GM23248 (cell line): Measurements from ENCODE around the gene LPCAT2. TPM values are rescaled to one million over a fixed set of nuclear protein-coding genes. Genes with fewer than 3 reads are reported as not detected.

Experiments
- DNase-seq: peaks from one replicate; pipeline ENCODE4 v3.0.0-alpha.2; 2015
- H2AFZ ChIP-seq: fragments of 200-600 bp; sonication (generic); 2 replicates; pipeline ENCODE4 v1.6.1; 2016; ENCODE audit warnings: antibody characterized with exemption
- H3F3A ChIP-seq: fragments of 200-600 bp; sonication (generic); 2 replicates; pipeline ENCODE4 v1.6.1; 2016; ENCODE audit warnings: mild to moderate bottlenecking, antibody characterized with exemption, mixed run types; ENCODE audit not compliant: insufficient read depth
- H3K27ac ChIP-seq: fragments of 200-600 bp; sonication (generic); 2 replicates; pipeline ENCODE4 v1.5.1; 2016; ENCODE audit warnings: mild to moderate bottlenecking
- H3K27me3 ChIP-seq: fragments of 200-600 bp; sonication (generic); replicated peaks from 2 replicates; pipeline ENCODE4 v1.6.1; 2016; ENCODE audit warnings: mild to moderate bottlenecking; ENCODE audit not compliant: insufficient read depth
- H3K36me3 ChIP-seq: fragments of 200-600 bp; sonication (generic); 2 replicates; pipeline ENCODE4 v1.6.1; 2016; ENCODE audit warnings: low read depth, mild to moderate bottlenecking
- H3K4me1 ChIP-seq: fragments of 200-600 bp; sonication (generic); 2 replicates; pipeline ENCODE4 v1.6.1; 2016; ENCODE audit warnings: mild to moderate bottlenecking; ENCODE audit not compliant: insufficient read depth
- H3K4me2 ChIP-seq: fragments of 200-600 bp; sonication (generic); one replicate; pipeline ENCODE4 v1.6.1; 2016; ENCODE audit warnings: mild to moderate bottlenecking; ENCODE audit not compliant: unreplicated experiment
- H3K4me3 ChIP-seq: fragments of 200-600 bp; sonication (generic); 2 replicates; pipeline ENCODE4 v1.5.1; 2016; ENCODE audit warnings: mild to moderate bottlenecking
- H3K79me2 ChIP-seq: fragments of 200-600 bp; sonication (generic); 2 replicates; pipeline ENCODE4 v1.6.1; 2016; ENCODE audit warnings: mild to moderate bottlenecking; ENCODE audit not compliant: insufficient read depth
- H3K9ac ChIP-seq: fragments of 200-600 bp; sonication (generic); 2 replicates; pipeline ENCODE4 v1.6.1; 2016; ENCODE audit warnings: mild to moderate bottlenecking
- H3K9me2 ChIP-seq: fragments of 200-600 bp; sonication (generic); 2 replicates; pipeline ENCODE4 v1.6.1; 2016; ENCODE audit warnings: mixed run types, mild to moderate bottlenecking, moderate library complexity; ENCODE audit not compliant: insufficient read depth
- H3K9me3 ChIP-seq: fragments of 200-600 bp; sonication (generic); one replicate; pipeline ENCODE4 v1.6.1; 2017; ENCODE audit warnings: low read depth
- H4K20me1 ChIP-seq: fragments of 200-600 bp; sonication (generic); 2 replicates; pipeline ENCODE4 v1.6.0; 2016; ENCODE audit not compliant: insufficient read depth
- EZH2 ChIP-seq: fragments of 200-600 bp; sonication (generic); IDR thresholded peaks from 2 replicates; pipeline ENCODE4 v1.6.1; 2018; ENCODE audit warnings: antibody characterized with exemption, mild to moderate bottlenecking; ENCODE audit not compliant: insufficient read depth, poor library complexity, severe bottlenecking
- EZH2phosphoT487 ChIP-seq: fragments of 200-600 bp; sonication (generic); IDR thresholded peaks from 2 replicates; pipeline ENCODE4 v1.6.1; 2018; ENCODE audit warnings: antibody characterized with exemption, moderate library complexity, mild to moderate bottlenecking, low read depth; ENCODE audit not compliant: insufficient read depth
- WGBS, 2 experiments: methylation state at CpG; one replicate each; pipeline ENCODE4 v1.1.6; 2015 to 2017; ENCODE audit warnings: low lambda C conversion rate in 2 of 2, low coverage in 1 of 2; ENCODE audit errors: missing lambda C conversion rate in 2 of 2; 5-methylcytosine and 5-hydroxymethylcytosine counted together
- in situ Hi-C: fragments of 300-500 bp; cut with MboI; formaldehyde crosslinking; loops from 2 replicates; pipeline ENCODE4 v1.15.0; 2020
- polyA plus RNA-seq: library from polyadenylated mRNA; unstranded; fragments of >200 nt; fragmentation: Nextera tagmentation; extraction: Ambion mirVana; gene quantifications from 2 replicates; pipeline ENCODE4 v1.2.1, GENCODE V29; 2016
- total RNA-seq: library from RNA; depleted of rRNA; stranded (reverse); fragments of >200 nt; shearing (Covaris generic); gene quantifications from 2 replicates; pipeline ENCODE4 v1.2.3, GENCODE V29; 2014; rRNA removed

The LPCAT2 gene
- total and polyA plus RNA-seq, 2 experiments from 2014 or later: 11.4 to 12.4 TPM

GRCh38 chr16:55628306-55628968 is 119.6 kb downstream of the LPCAT2 start:
- Histone ChIP-seq H3K4me2 (no peak overlapping the region), H3K36me3 (no peaks in the 10 kb centered on the region), H4K20me1 (no peaks in the 10 kb centered on the region), H3K79me2 (no peaks in the 10 kb centered on the region), H3K9me2 (no peaks in the 10 kb centered on the region), H3K9me3 (no peaks in the 10 kb centered on the region), H3K4me3 (no peak overlapping the region), H2AFZ (no peak overlapping the region), H3K9ac (no peak overlapping the region), H3K27me3 (no peaks in the 10 kb centered on the region), H3F3A (no peaks in the 10 kb centered on the region), H3K4me1 (no peaks in the 10 kb centered on the region), H3K27ac (no peak overlapping the region)
- WGBS, 2 experiments: 42 to 46% methylated on average over 6 of the region's 6 CpGs
- TF ChIP-seq EZH2phosphoT487: no peak
- TF ChIP-seq EZH2: no peak
- no peak for DNase-seq
- in situ Hi-C loops: no loop called here

- Histone ChIP-seq H3K4me1 (no peaks in the 10 kb centered on the region), H3K27me3 (peaks cover 10% of the 10 kb centered on the region), H3K4me3 (no peak overlapping the region), H3K36me3 (no peaks in the 10 kb centered on the region), H3K9ac (no peak overlapping the region), H3K4me2 (no peak overlapping the region), H4K20me1 (no peaks in the 10 kb centered on the region), H3K9me2 (no peaks in the 10 kb centered on the region), H3K79me2 (no peaks in the 10 kb centered on the region), H3K27ac (no peak overlapping the region), H2AFZ (no peak overlapping the region), H3K9me3 (no peaks in the 10 kb centered on the region), H3F3A (no peaks in the 10 kb centered on the region)
- no peak for DNase-seq
- no peak for TF ChIP-seq EZH2phosphoT487
- TF ChIP-seq EZH2: no peak
- in situ Hi-C loops: no loop called here
Observed at GRCh38 chr16:55630774-55631173, 121.9 kb downstream of the LPCAT2 start.

- in situ Hi-C loops: no loop called here
- H2AFZ ChIP-seq: no peak overlapping the region
- no peaks in the 10 kb centered on the region for H4K20me1 ChIP-seq
- H3K9me3 ChIP-seq: no peaks in the 10 kb centered on the region
- H3K27ac ChIP-seq: no peak overlapping the region
- no peaks in the 10 kb centered on the region for H3K4me1 ChIP-seq
- H3F3A ChIP-seq: no peaks in the 10 kb centered on the region
- no peaks in the 10 kb centered on the region for H3K79me2 ChIP-seq
- H3K9ac ChIP-seq: no peak overlapping the region
- H3K9me2 ChIP-seq: no peaks in the 10 kb centered on the region
- H3K36me3 ChIP-seq: no peaks in the 10 kb centered on the region
- no peak overlapping the region for H3K4me2 ChIP-seq
- TF ChIP-seq EZH2 (no peak), EZH2phosphoT487 (no peak)
- H3K27me3 ChIP-seq: peaks cover 13% of the 10 kb centered on the region
- H3K4me3 ChIP-seq: no peak overlapping the region
- DNase-seq: no peak
Observed at GRCh38 chr16:55632259-55632658, 123.4 kb downstream of the LPCAT2 start.

- no peak overlapping the region for H2AFZ ChIP-seq
- H3K79me2 ChIP-seq: no peaks in the 10 kb centered on the region
- H3K36me3 ChIP-seq: no peaks in the 10 kb centered on the region
- no peaks in the 10 kb centered on the region for H3K4me1 ChIP-seq
- in situ Hi-C loops: no loop called here
- no peak overlapping the region for H3K4me3 ChIP-seq
- peaks cover 30% of the 10 kb centered on the region for H3K27me3 ChIP-seq
- H3K9me3 ChIP-seq: no peaks in the 10 kb centered on the region
- no peak overlapping the region for H3K9ac ChIP-seq
- no peaks in the 10 kb centered on the region for H3F3A ChIP-seq
- no peaks in the 10 kb centered on the region for H3K9me2 ChIP-seq
- no peak overlapping the region for H3K4me2 ChIP-seq
- no peak for TF ChIP-seq EZH2
- no peak for TF ChIP-seq EZH2phosphoT487
- H4K20me1 ChIP-seq: no peaks in the 10 kb centered on the region
- DNase-seq: no peak
- H3K27ac ChIP-seq: no peak overlapping the region
Observed at GRCh38 chr16:55634193-55634592, 125.3 kb downstream of the LPCAT2 start.

Other genes starting within 250 kb of the LPCAT2 start
- not detected in 2 replicates for gene IRX6, start 184.9 kb upstream of the LPCAT2 start, total RNA-seq
- gene IRX6, start 184.9 kb upstream of the LPCAT2 start, polyA plus RNA-seq: not detected in 2 replicates
- gene MMP2, start 29.9 kb upstream of the LPCAT2 start, total RNA-seq: 1,212 and 1,299 TPM in 2 replicates
- 1,457 and 1,484 TPM in 2 replicates for gene MMP2, start 29.9 kb upstream of the LPCAT2 start, polyA plus RNA-seq
- not detected in 2 replicates for gene CAPNS2, start 57.6 kb downstream of the LPCAT2 start, total RNA-seq
- gene CAPNS2, start 57.6 kb downstream of the LPCAT2 start, polyA plus RNA-seq: 0.19 TPM in 1 of 2 replicates, not detected in the other
- not detected in 2 replicates for gene SLC6A2, start 146.9 kb downstream of the LPCAT2 start, total RNA-seq
- not detected in 2 replicates for gene SLC6A2, start 146.9 kb downstream of the LPCAT2 start, polyA plus RNA-seq